HEK293 (cell line): ENCODE results near the gene TWF2.

Experiments used
- CTCF ChIA-PET: fragments of 350-600 bp; formaldehyde crosslinking; extraction: SDS; loops from one replicate; lab custom pipeline; 2021; ENCODE audit warnings: antibody characterized with exemption; lab: Yijun Ruan, JAX
- POLR2A ChIA-PET: fragments of 300-600 bp; formaldehyde crosslinking; extraction: SDS; loops from one replicate; lab custom pipeline; 2020; ENCODE audit warnings: antibody characterized with exemption, inconsistent platforms; lab: Yijun Ruan, JAX
- H3K27ac ChIP-seq: fragments of 200-500 bp; sonication (Bioruptor generic); 2 replicates; pipeline ENCODE4 v1.5.1; 2014; ENCODE audit warnings: low read depth, low read length, control low read depth, inconsistent platforms; ENCODE audit errors: extremely low read depth
- H3K36me3 ChIP-seq, 2 experiments: fragments of 200-500 bp in 1 of 2; sonication (Bioruptor generic) in 1 of 2; 1 replicate in 1 of 2; 2 replicates in 1 of 2; pipeline ENCODE4 v1.5.1; 2014 to 2017; ENCODE audit warnings: inconsistent platforms in 2 of 2, low read length in 2 of 2; ENCODE audit not compliant: control insufficient read depth in 2 of 2, insufficient read depth in 1 of 2
- H3K4me1 ChIP-seq: fragments of 200-500 bp; sonication (Bioruptor generic); 2 replicates; pipeline ENCODE4 v1.5.1; 2014; ENCODE audit warnings: mild to moderate bottlenecking, low read length, inconsistent platforms; ENCODE audit not compliant: control insufficient read depth, insufficient read depth
- H3K4me3 ChIP-seq: 2 replicates; pipeline ENCODE4 v1.5.1; 2011; ENCODE audit warnings: low read depth, mild to moderate bottlenecking, control low read depth, low read length, moderate library complexity
- H3K9me3 ChIP-seq: fragments of 200-500 bp; sonication (Bioruptor generic); 2 replicates; pipeline ENCODE4 v1.5.1; 2014; ENCODE audit warnings: low read depth, low read length, inconsistent platforms; ENCODE audit not compliant: control insufficient read depth, insufficient read depth
- CTCF ChIP-seq: fragments of 450-650 bp; formaldehyde crosslinking; IDR thresholded peaks from 2 replicates; pipeline ENCODE4 v1.5.1; 2016; ENCODE audit warnings: missing biosample characterization, missing genetic modification characterization
- FEZF1 ChIP-seq: fragments of 450-650 bp; formaldehyde crosslinking; IDR thresholded peaks from 2 replicates; pipeline ENCODE4 v1.5.1; 2016; ENCODE audit warnings: missing biosample characterization, missing genetic modification characterization
- KLF16 ChIP-seq: fragments of 450-650 bp; formaldehyde crosslinking; IDR thresholded peaks from 2 replicates; pipeline ENCODE4 v1.5.1; 2017; ENCODE audit warnings: missing biosample characterization, missing genetic modification characterization
- KLF8 ChIP-seq: fragments of 450-650 bp; formaldehyde crosslinking; IDR thresholded peaks from 2 replicates; pipeline ENCODE4 v1.5.1; 2016; ENCODE audit warnings: missing biosample characterization, missing genetic modification characterization
- SCRT2 ChIP-seq: fragments of 450-650 bp; formaldehyde crosslinking; IDR thresholded peaks from 2 replicates; pipeline ENCODE4 v1.5.1; 2016; ENCODE audit warnings: missing biosample characterization, missing genetic modification characterization
- YY1 ChIP-seq: fragments of 450-650 bp; formaldehyde crosslinking; IDR thresholded peaks from 2 replicates; pipeline ENCODE4 v1.5.1; 2018; ENCODE audit warnings: missing biosample characterization, missing genetic modification characterization
- ZBTB8A ChIP-seq: fragments of 450-650 bp; formaldehyde crosslinking; IDR thresholded peaks from 2 replicates; pipeline ENCODE4 v1.5.1; 2016; ENCODE audit warnings: missing biosample characterization, missing genetic modification characterization
- ZNF184 ChIP-seq: fragments of 450-650 bp; IDR thresholded peaks from 2 replicates; pipeline ENCODE4 v1.5.1; 2018; ENCODE audit warnings: missing biosample characterization, mild to moderate bottlenecking, missing genetic modification characterization
- ZNF2 ChIP-seq: fragments of 450-650 bp; formaldehyde crosslinking; IDR thresholded peaks from 2 replicates; pipeline ENCODE4 v1.5.1; 2016; ENCODE audit warnings: missing biosample characterization, missing genetic modification characterization
- ZNF211 ChIP-seq: fragments of 450-650 bp; formaldehyde crosslinking; IDR thresholded peaks from 2 replicates; pipeline ENCODE4 v1.5.1; 2016; ENCODE audit warnings: low read depth, missing biosample characterization, missing genetic modification characterization
- ZNF239 ChIP-seq: fragments of 450-650 bp; formaldehyde crosslinking; IDR thresholded peaks from 2 replicates; pipeline ENCODE4 v1.5.1; 2016; ENCODE audit warnings: missing biosample characterization, missing genetic modification characterization
- ZNF391 ChIP-seq: fragments of 450-650 bp; formaldehyde crosslinking; IDR thresholded peaks from 2 replicates; pipeline ENCODE4 v1.5.1; 2016; ENCODE audit warnings: low read depth, missing biosample characterization, missing genetic modification characterization, borderline replicate concordance
- ZNF394 ChIP-seq: fragments of 450-650 bp; formaldehyde crosslinking; IDR thresholded peaks from 2 replicates; pipeline ENCODE4 v1.5.1; 2016; ENCODE audit warnings: missing biosample characterization, missing genetic modification characterization, mild to moderate bottlenecking, moderate library complexity, borderline replicate concordance
- ZNF416 ChIP-seq: fragments of 450-650 bp; formaldehyde crosslinking; IDR thresholded peaks from 2 replicates; pipeline ENCODE4 v1.5.1; 2016; ENCODE audit warnings: missing biosample characterization, missing genetic modification characterization
- ZNF473 ChIP-seq: fragments of 450-650 bp; formaldehyde crosslinking; IDR thresholded peaks from 2 replicates; pipeline ENCODE4 v1.5.1; 2017; ENCODE audit warnings: missing biosample characterization, missing genetic modification characterization
- ZNF558 ChIP-seq: fragments of 450-650 bp; formaldehyde crosslinking; IDR thresholded peaks from 2 replicates; pipeline ENCODE4 v1.5.1; 2016; ENCODE audit warnings: missing biosample characterization, missing genetic modification characterization
- ZNF610 ChIP-seq: fragments of 450-650 bp; formaldehyde crosslinking; IDR thresholded peaks from 2 replicates; pipeline ENCODE4 v1.5.1; 2016; ENCODE audit warnings: missing biosample characterization, missing genetic modification characterization, borderline replicate concordance
- ZNF621 ChIP-seq: fragments of 450-650 bp; formaldehyde crosslinking; IDR thresholded peaks from 2 replicates; pipeline ENCODE4 v1.5.1; 2017; ENCODE audit warnings: missing biosample characterization, missing genetic modification characterization
- ZNF623 ChIP-seq: fragments of 450-650 bp; formaldehyde crosslinking; IDR thresholded peaks from 2 replicates; pipeline ENCODE4 v1.5.1; 2016; ENCODE audit warnings: missing biosample characterization, missing genetic modification characterization
- ZNF792 ChIP-seq: fragments of 450-650 bp; formaldehyde crosslinking; IDR thresholded peaks from 2 replicates; pipeline ENCODE4 v1.5.1; 2016; ENCODE audit warnings: missing biosample characterization, missing genetic modification characterization
- ZNF837 ChIP-seq: fragments of 450-650 bp; formaldehyde crosslinking; IDR thresholded peaks from 2 replicates; pipeline ENCODE4 v1.5.1; 2016; ENCODE audit warnings: missing biosample characterization, missing genetic modification characterization
- TF ChIP-seq, protein P1 (sequence below): fragments of 450-650 bp; formaldehyde crosslinking; IDR thresholded peaks from 2 replicates; pipeline ENCODE4 v1.5.1; 2016; ENCODE audit warnings: missing biosample characterization, missing genetic modification characterization, low read depth
- TF ChIP-seq, protein P2 (sequence below): fragments of 450-650 bp; formaldehyde crosslinking; IDR thresholded peaks from 2 replicates; pipeline ENCODE4 v1.5.1; 2016; ENCODE audit warnings: missing biosample characterization, missing genetic modification characterization
- TF ChIP-seq, protein P3 (sequence below): fragments of 450-650 bp; formaldehyde crosslinking; IDR thresholded peaks from 2 replicates; pipeline ENCODE4 v1.5.1; 2017; ENCODE audit warnings: missing biosample characterization, mild to moderate bottlenecking, missing genetic modification characterization, moderate library complexity

TWF2 gene

GRCh38 chr3:52185311-52185710 is 53.6 kb downstream of the TWF2 start (continued):
- TF ChIP-seq ZBTB8A (tag by site-specific recombination) = no peak
- no peak for TF ChIP-seq CTCF (tag by site-specific recombination)
- no peak for TF ChIP-seq ZNF837 (tag by site-specific recombination)
- TF ChIP-seq, all 188 proteins: peak for 0

GRCh38 chr3:52184690-52185089 is 54.3 kb downstream of the TWF2 start:
- Histone ChIP-seq H3K9me3 (no peaks in the 10 kb centered on the region), H3K4me3 (no peak overlapping the region), H3K27ac (no peak overlapping the region), H3K4me1 (no peaks in the 10 kb centered on the region)
- TF ChIP-seq ZNF792 (tag by site-specific recombination) (no peak), ZNF473 (tag by site-specific recombination) (no peak), ZNF623 (tag by site-specific recombination) (no peak), YY1 (tag by site-specific recombination) (no peak), ZNF391 (tag by site-specific recombination) (no peak), FEZF1 (tag by site-specific recombination) (no peak), KLF16 (tag by site-specific recombination) (no peak), ZNF211 (tag by site-specific recombination) (no peak)
- TF ChIP-seq, protein P1, sequence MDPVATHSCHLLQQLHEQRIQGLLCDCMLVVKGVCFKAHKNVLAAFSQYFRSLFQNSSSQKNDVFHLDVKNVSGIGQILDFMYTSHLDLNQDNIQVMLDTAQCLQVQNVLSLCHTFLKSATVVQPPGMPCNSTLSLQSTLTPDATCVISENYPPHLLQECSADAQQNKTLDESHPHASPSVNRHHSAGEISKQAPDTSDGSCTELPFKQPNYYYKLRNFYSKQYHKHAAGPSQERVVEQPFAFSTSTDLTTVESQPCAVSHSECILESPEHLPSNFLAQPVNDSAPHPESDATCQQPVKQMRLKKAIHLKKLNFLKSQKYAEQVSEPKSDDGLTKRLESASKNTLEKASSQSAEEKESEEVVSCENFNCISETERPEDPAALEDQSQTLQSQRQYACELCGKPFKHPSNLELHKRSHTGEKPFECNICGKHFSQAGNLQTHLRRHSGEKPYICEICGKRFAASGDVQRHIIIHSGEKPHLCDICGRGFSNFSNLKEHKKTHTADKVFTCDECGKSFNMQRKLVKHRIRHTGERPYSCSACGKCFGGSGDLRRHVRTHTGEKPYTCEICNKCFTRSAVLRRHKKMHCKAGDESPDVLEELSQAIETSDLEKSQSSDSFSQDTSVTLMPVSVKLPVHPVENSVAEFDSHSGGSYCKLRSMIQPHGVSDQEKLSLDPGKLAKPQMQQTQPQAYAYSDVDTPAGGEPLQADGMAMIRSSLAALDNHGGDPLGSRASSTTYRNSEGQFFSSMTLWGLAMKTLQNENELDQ = no peak
- TF ChIP-seq, all 188 proteins: peak for 0
- ChIA-PET POLR2A (no interaction called here), CTCF (interaction anchor here (0.6 kb wide), 1 partner anchor 462 kb away, joined by 3 read pairs; no protein-coding TSS in a partner anchor)
- H3K36me3 ChIP-seq = no peaks in the 10 kb centered on the region

- no peak overlapping the region for H3K4me3 ChIP-seq
- ChIA-PET POLR2A (interaction anchor here (0.6 to 1.1 kb wide), 2 partner anchors 29 to 33 kb away, joined by 3 to 4 read pairs; no protein-coding TSS in a partner anchor), CTCF (no interaction called here)
- no peaks in the 10 kb centered on the region for H3K36me3 ChIP-seq
- H3K4me1 ChIP-seq = no peaks in the 10 kb centered on the region
- H3K27ac ChIP-seq = no peak overlapping the region
- no peaks in the 10 kb centered on the region for H3K9me3 ChIP-seq
- no peak for TF ChIP-seq ZNF391 (tag by site-specific recombination)
- no peak for TF ChIP-seq ZNF416 (tag by site-specific recombination)
- TF ChIP-seq, protein P2, sequence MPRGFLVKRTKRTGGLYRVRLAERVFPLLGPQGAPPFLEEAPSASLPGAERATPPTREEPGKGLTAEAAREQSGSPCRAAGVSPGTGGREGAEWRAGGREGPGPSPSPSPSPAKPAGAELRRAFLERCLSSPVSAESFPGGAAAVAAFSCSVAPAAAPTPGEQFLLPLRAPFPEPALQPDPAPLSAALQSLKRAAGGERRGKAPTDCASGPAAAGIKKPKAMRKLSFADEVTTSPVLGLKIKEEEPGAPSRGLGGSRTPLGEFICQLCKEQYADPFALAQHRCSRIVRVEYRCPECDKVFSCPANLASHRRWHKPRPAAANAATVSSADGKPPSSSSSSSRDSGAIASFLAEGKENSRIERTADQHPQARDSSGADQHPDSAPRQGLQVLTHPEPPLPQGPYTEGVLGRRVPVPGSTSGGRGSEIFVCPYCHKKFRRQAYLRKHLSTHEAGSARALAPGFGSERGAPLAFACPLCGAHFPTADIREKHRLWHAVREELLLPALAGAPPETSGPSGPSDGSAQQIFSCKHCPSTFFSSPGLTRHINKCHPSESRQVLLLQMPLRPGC (tag by site-specific recombination) = no peak
- TF ChIP-seq ZNF558 (tag by site-specific recombination) = no peak
- no peak for TF ChIP-seq ZNF394 (tag by site-specific recombination)
- TF ChIP-seq, protein P1 = no peak
- TF ChIP-seq, protein P3, sequence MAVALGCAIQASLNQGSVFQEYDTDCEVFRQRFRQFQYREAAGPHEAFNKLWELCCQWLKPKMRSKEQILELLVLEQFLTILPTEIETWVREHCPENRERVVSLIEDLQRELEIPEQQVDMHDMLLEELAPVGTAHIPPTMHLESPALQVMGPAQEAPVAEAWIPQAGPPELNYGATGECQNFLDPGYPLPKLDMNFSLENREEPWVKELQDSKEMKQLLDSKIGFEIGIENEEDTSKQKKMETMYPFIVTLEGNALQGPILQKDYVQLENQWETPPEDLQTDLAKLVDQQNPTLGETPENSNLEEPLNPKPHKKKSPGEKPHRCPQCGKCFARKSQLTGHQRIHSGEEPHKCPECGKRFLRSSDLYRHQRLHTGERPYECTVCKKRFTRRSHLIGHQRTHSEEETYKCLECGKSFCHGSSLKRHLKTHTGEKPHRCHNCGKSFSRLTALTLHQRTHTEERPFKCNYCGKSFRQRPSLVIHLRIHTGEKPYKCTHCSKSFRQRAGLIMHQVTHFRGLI (tag by site-specific recombination) = no peak
- TF ChIP-seq SCRT2 = no peak
- no peak for TF ChIP-seq ZNF2 (tag by site-specific recombination)
- TF ChIP-seq KLF8 (tag by site-specific recombination) = no peak
- no peak for TF ChIP-seq ZNF239 (tag by site-specific recombination)
- no peak for TF ChIP-seq ZNF621 (tag by site-specific recombination)
- TF ChIP-seq ZNF610 (tag by site-specific recombination) = no peak
- TF ChIP-seq ZNF184 = no peak
These were observed 55.0 kb downstream of the TWF2 start for GRCh38 chr3:52183786-52184445.
